Lower leg skin (tissue), 4 donors: ENCODE results near the gene APOBEC3F. TPM values are rescaled to one million over a fixed set of nuclear protein-coding genes. Genes with fewer than 3 reads are reported as not detected.
"Not testable (repeated sequence)": the region's sequence is repeated elsewhere in the genome, so short reads cannot be mapped to it uniquely, and the experiment has no call there.

Source experiments
- DNase-seq, 2 donors: peaks; one replicate each; pipeline ENCODE4 v3.0.0-alpha.2; 2019; ENCODE audit warnings: low spot score in 2 of 2
- H3K4me3 ChIP-seq: fragments of 200-600 bp; sonication (generic); 2 replicates; pipeline ENCODE4 v1.5.1; 2017; ENCODE audit warnings: mild to moderate bottlenecking, low read depth; ENCODE audit not compliant: poor library complexity, severe bottlenecking
- CTCF ChIP-seq, 3 donors: fragments of 450-650 bp; IDR thresholded peaks; one replicate each; pipeline ENCODE4 v1.5.1; 2016; ENCODE audit warnings: antibody characterized with exemption in 3 of 3, mild to moderate bottlenecking in 3 of 3, moderate library complexity in 2 of 3
- POLR2A ChIP-seq, 2 donors: fragments of 450-650 bp; IDR thresholded peaks; one replicate each; pipeline ENCODE4 v1.6.1; 2016 to 2017; ENCODE audit warnings: antibody characterized with exemption in 2 of 2, mild to moderate bottlenecking in 1 of 2, moderate library complexity in 1 of 2
- WGBS, 2 donors: methylation state at CpG; one replicate each; pipeline ENCODE4 v1.1.5; 2018; 5-methylcytosine and 5-hydroxymethylcytosine counted together
- intact Hi-C: fragments of 100-400 bp; cut with DNase I; formaldehyde crosslinking; loops from one replicate; pipeline ENCODE4 v1.15.0; 2023; ENCODE audit warnings: low total_unique reads
- total RNA-seq, 4 donors: library from RNA; depleted of rRNA; stranded (reverse); fragments of >200 nt; gene quantifications; one replicate each; pipeline ENCODE4 v1.1.0, GENCODE V29; 2016

Gene APOBEC3F
- total RNA-seq, 4 donors from 2014 or later = 0.30 to 4.0 (median 0.86) TPM; not detected in 1

- no peak for DNase-seq
- WGBS, 2 donors = 87 to 98% methylated on average over 8 of the region's 8 CpGs
- intact Hi-C loops = no loop called here
- no peak overlapping the region for H3K4me3 ChIP-seq
- TF ChIP-seq POLR2A (IDR thresholded peaks at IDR 0.05) (no peak), CTCF (IDR thresholded peaks at IDR 0.05) (no peak)
Observed at GRCh38 chr22:39078329-39078728, 37.7 kb downstream of the APOBEC3F start.

- intact Hi-C loops, H3K4me3 ChIP-seq, DNase-seq: not testable (repeated sequence)
- WGBS, 2 donors = 94 to 95% methylated on average over 24 of the region's 24 CpGs
Observed at GRCh38 chr22:39079054-39079637, 38.5 kb downstream of the APOBEC3F start.

GRCh38 chr22:39080052-39080762, 39.5 kb downstream of the APOBEC3F start:
- H3K4me3 ChIP-seq = no peak overlapping the region
- no peak for TF ChIP-seq CTCF (IDR thresholded peaks at IDR 0.05)
- 70 to 84% methylated on average over 9 of the region's 9 CpGs for WGBS, 2 donors
- intact Hi-C loops = no loop called here
- DNase-seq = no peak

- intact Hi-C loops = no loop called here
- WGBS, 2 donors = 93 to 94% methylated on average over 12 of the region's 12 CpGs
- no peak for TF ChIP-seq POLR2A (IDR thresholded peaks at IDR 0.05)
- TF ChIP-seq CTCF (IDR thresholded peaks at IDR 0.05) = no peak
- DNase-seq = no peak
- H3K4me3 ChIP-seq = no peak overlapping the region
Observed at GRCh38 chr22:39081016-39081415, 40.4 kb downstream of the APOBEC3F start.

GRCh38 chr22:39081598-39081997, 40.9 kb downstream of the APOBEC3F start:
- intact Hi-C loops = no loop called here
- no peak overlapping the region for H3K4me3 ChIP-seq
- TF ChIP-seq POLR2A (IDR thresholded peaks at IDR 0.05) = no peak
- no peak for TF ChIP-seq CTCF (IDR thresholded peaks at IDR 0.05)
- no peak for DNase-seq
- WGBS, 2 donors = 87% methylated on average over 8 of the region's 8 CpGs

GRCh38 chr22:39083212-39084165, 42.8 kb downstream of the APOBEC3F start:
- H3K4me3 ChIP-seq = no peak overlapping the region
- intact Hi-C loops = no loop called here
- 74 to 78% methylated on average over 12 to 13 of the region's 14 CpGs for WGBS, 2 donors
- no peak for TF ChIP-seq CTCF (IDR thresholded peaks at IDR 0.05)
- no peak for TF ChIP-seq POLR2A (IDR thresholded peaks at IDR 0.05)
- DNase-seq = no peak
